Erythroblast (primary cell): Measurements from ENCODE around the gene ERBB4.

Experiments
- GATA1 ChIP-seq: IDR thresholded peaks from 2 replicates; pipeline ENCODE4 v1.6.1; 2011; ENCODE audit warnings: low read depth, mild to moderate bottlenecking, control low read depth, low read length, moderate library complexity
- POLR2A ChIP-seq: IDR thresholded peaks from 2 replicates; pipeline ENCODE4 v1.6.1; 2011; ENCODE audit warnings: mild to moderate bottlenecking, low read length

DNA sequence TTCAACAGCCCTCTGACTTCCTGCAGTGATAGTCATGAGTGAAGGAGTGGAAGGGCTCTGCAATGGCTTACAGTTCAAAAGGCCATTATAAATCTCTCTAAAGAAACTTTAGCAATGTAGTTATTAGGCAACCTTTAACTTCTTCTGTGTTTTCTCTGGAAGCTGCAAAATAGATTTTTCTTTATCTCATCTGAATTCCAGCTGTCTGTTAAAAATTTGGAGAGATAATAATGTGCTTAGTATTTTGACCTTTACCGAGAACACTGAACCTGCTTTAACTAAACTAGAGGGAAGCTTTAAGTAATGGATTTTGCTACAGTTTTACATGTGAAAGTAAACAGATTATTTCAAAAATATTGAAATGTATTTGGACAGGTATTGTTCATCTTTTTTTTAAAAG lies 847.9 kb downstream of the ERBB4 start:
- TF ChIP-seq POLR2A = no peak
- no peak for TF ChIP-seq GATA1
